DMS 273 (cell line): Measurements from ENCODE around the gene SLC6A13.
"Not testable (repeated sequence)": the region's sequence is repeated elsewhere in the genome, so short reads cannot be mapped to it uniquely, and the experiment has no call there.

ENCODE experiments used
- DNase-seq: peaks from one replicate; lab custom pipeline; 2025; ENCODE audit not compliant: unreplicated experiment; lab: John Stamatoyannopoulos, UW

SLC6A13 gene

DNA sequence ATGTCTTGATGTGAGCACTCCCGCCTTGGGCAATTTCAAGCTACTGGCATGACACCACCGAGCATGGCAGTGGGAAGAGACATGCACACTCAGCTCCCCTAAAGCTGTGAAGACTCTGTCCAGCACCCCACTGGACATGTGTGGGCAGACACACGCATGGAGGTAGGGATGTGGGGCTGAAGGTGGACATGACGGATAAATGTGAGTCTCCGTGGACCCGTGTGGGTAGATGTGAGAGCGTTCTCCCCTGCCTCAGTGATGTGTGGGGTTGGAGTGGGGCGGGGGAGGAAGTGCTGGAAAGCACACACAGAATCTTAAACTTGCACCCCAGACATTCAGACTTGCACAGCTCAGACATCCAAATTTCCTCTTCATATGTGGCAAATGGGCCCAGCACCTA, 61.3 kb downstream of the SLC6A13 start:
- no peak for DNase-seq

DNA sequence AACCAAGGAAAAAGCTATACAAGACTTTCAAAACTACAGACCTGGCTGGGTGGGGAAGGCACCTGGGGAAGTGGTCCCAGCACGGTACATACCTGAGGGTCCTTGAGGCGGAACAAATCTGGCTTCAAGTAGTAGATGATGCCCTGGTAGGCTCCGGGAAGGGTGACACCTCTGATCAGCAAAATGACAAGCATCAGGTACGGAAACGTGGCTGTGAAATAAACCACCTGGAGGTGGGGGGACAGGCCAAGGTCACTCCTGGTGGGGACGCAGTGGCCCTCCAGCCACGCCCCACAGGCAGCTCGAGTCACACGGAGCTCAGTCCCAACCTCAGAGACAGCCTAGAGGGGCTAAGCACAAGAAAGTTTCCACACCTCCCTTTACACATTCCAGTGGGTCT, 63.9 kb downstream of the SLC6A13 start:
- no peak for DNase-seq

DNA sequence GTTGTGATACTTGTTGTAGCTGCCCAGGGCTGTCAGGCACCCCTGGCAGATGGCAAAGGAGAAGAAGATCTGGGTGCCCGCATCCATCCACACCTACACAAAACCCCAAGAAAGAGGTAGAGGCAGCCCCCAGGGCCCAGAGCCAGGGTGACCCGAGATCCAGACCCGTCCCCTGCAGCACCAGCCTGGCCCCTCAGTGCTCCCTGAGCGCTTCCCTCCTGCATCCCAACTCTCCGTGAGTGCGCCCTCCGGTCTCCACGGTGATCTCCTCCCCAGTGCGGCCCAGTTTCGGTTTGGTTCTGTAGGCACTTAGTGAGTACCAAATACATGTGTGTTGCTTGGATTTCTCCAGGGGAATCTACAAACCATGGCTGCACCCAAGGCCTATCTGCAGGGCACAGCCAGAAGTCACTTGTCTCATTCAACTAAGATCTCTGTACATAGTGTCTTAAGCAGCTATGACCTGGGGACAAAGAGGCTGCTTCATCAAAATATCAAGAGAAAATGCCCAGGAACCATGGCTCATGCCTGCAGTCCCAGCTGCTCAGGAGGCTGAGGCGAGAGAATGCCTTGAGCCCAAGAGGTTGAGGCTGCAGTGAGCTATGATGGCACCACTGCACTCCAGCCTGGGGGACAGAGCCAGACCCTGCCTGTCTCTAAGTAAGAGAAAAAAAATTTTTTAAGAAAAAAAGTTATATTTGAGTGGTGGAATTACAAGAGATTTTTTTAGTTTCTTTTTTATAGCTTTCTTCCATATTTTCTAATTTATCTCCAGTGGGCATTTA, 64.5 kb downstream of the SLC6A13 start:
- DNase-seq: no peak

DNA sequence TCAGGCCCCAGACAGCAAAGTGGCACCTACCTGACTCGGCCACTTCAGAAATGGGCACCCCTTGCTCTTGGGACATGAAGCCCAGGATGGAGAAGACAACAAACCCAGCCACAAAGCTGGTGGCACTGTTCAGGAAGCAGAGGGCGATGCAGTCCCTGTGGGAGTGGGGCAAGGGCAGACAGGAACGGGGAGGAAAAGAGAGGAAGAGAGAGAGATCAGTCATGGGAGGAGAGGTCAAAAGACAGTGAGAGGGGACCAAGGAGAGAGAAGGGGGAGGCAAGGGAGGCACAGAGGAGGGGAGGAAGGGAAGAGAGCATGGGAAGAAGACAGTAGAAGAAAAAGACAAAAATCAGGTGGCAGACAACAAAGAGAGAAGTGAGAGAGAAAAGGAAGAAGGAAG, 65.3 kb downstream of the SLC6A13 start:
- no peak for DNase-seq

DNA sequence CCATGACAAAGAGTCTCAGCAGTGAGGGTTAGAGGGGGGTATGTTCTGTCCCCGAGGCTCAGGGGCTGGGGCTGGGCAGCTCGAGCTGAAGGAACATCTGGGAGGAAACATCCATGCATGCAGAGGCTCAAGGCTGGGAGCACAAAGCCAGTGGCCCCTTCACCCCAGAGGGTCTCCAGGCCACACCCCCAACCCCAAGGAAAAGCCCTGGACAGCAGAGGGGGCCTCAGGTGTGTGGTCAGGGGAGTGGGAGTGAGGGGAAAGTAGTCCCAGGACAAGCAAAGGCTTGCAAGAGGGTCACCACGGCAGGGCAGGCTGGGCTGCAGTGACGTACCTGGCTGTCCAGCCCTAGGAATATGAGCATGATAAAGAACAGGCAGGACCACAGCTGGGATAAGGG, 66.2 kb downstream of the SLC6A13 start:
- no peak for DNase-seq

DNA sequence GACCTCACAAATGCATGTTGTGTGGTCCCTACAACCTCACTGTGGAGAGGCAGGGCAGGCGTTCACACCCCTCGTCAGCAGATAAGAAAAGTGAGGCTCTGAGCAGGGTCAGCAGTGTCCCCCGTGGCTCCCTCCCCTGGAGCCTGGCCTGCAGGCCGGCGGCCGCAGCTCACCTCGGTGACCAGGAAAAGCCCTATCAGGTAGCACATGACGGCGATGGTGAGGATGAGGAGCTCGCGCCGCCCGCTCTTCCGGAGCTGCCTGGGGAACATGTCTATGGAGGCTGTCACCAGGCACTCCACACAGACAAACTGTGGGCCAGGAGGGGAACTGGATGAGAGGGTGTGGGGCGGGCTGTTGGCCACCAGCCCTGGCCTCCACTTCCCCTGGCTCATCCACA, 66.7 kb downstream of the SLC6A13 start:
- DNase-seq: no peak

DNA sequence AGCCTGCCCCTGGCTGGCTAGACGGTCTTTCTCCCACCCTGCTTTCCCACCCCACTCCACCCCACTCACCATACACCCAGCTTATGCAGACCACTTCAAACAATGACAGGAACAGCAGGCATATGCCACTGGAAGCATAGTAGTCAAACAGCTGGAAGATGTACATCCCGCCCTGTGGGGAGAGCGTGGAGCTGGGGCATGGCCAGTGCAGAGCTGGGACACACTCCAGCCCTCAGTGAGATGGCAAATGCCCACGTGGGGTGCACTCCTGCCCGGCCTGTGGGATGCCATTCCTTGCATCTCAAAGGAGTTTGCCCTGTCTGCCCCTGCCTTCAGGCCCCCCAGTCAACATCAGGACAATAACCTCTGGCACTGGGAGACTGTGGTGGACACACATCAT, 67.5 kb downstream of the SLC6A13 start:
- DNase-seq: no peak

DNA sequence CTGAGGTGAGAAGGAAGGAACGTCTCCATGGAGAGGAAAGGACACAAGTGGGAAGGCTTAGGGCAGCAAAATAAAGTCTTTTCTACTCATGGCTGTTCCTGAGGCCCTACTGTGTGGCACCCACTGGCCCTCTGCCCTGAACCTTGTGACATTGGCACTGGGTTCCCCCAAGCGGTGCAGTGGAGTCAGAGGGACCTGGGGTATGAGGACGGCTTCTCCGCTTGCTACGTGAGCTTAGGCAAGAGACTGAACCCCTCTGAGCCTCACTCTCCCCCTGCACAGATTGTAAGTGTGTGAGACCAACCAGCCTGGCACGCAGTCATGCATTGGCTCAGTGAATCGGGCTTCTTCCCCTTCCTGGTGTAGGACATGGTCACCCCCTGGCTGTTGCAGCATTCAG, 68.4 kb downstream of the SLC6A13 start:
- no peak for DNase-seq

DNA sequence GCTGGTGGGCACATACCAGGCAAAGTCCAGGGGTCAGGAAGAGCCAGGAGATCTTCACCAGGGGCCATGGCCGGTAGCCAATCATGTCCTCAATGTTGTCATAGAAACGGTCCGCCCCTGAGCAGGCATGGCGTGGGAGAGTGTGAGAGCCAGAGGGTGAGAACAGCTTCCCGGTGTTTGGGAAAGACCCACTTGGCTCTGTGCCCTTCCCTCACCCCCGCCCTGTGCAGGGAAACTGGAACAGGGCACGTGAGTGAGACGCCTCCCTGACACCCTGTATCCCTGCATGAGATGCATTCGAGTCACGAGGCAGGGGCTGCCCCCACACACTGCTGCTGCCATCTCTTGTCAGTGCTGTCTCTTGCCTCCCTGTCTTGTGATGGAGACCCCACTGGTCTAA, 69.4 kb downstream of the SLC6A13 start:
- peak; percentile 26 for DNase-seq

DNA sequence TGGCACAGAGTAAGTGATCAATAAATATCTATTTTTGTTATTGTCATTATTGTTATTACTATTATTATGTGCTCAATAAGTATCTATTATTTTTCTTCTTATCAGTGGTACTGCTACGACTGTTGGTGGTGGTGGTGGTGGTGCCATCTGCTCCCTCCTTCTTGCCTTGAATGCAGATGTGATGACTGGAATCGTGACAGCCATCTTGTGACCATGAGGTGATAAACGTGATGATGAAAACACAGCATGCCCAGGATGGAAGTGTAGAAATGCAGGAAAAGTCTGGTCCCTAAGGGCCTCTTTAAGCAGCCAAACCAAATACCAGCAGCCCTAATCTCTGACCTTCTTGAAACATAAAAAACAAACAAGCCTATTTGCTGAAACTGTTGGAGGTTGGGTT, 71.1 kb downstream of the SLC6A13 start:
- DNase-seq: no peak

DNA sequence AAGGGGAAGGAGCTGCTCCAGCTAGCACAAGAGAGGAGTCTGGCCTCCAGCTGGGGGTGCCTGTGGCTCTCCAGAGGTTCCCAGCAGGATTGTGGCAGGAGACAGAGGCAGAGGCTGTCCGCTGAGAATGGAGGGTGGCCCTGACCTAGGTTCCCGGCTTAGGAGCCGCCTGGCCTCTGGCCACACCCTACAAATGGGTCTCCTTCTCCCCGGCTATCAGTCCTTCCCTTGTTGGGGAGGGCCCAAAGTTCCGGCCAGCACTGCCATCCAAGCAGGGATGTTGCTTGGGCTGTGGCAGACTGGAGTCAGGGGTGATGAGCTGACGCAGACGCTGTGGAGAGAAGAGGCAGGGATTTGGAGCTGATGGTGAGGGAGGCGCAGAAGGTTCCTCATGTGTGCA, 71.8 kb downstream of the SLC6A13 start:
- no peak for DNase-seq

DNA sequence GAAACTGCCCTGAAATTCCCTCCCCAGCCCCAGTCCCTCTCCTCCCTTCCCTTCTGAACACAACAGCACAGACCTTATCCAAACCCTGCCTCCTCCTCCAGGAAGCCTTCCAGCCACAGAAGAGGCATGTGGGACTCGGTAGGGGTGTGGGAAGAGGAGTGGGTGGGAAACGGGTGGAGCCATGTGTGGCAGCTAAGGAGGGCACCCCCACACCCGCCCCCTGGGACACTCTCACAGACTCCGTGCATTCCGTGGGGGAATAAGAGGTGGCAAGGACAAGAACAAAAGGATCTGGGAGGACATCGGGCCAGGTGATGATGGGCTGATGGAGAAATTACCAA, 73.0 kb downstream of the SLC6A13 start:
- no peak for DNase-seq

DNA sequence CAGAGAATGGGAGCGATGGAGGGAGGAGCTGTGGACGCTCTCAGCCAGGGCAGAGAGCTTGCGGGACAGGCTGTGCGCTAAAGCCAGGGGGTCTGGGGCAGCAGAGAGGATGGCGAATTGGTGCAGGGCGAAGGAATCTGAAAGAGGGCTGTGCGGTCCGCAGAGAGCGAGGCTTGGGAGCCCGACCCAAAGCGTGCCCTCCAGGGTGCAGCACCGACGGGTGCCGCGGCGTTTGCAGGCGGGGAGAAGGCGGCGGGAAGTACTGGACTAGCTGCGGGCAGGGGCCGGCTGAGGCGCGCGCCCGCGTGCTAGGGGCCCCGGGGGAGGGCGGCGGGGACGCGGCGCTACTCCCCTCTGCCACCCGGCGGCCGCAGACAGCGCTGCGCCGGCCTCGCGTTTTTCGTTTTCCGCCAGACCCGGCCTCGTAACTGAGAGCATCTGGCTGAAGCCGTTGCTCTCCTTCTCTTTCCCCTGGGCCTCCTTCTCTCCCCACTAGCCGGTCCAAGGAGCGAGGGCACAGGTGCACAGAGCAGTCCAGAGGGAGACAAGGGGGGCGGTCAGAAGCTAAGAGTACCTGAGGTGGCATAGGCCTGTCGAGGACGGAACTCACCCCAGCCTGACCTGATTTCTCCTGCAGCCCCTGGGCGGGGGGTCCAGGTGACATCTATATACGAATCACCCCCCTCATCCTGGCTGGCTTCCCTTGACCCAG, 73.6 kb downstream of the SLC6A13 start:
- peak; percentile 87 for DNase-seq

DNA sequence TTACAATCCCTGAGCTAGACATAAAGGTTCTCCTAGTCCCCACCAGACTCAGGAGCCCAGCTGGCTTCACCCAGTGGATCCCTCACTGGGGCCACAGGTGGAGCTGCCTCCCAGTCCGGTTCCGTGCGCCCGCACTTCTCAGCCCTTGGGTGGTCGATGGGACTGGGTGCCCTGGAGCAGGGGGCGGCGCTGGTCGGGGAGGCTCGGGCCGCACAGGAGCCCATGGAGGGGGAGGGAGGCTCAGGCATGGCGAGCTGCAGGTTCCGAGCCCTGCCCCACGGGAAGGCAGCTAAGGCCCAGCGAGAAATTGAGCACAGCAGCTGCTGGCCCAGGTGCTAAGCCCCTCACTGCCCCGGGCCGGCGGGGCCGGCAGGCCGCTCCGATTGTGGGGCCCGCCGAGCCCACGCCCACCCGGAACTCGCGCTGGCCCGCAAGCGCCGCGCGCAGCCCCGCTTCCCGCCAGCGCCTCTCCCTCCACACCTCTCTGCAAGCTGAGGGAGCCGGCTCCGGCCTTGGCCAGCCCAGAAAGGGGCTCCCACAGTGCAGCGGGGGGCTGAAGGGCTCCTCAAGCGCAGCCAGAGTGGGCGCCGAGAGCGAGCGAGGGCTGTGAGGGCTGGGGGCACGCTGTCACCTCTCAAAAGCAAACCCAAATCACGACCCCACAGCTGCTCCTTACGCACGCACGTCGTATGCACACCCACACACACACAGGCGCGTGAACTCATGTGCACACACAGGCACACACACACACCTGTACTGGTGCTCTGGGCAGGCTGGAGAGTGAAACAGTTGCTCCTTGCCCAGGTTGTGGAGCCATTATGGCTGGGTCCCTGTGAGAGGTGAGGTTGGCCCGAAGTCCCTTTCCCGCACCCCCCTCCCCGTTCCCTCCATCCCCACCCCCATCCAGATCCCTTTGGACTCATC, 74.4 kb downstream of the SLC6A13 start:
- DNase-seq: not testable (repeated sequence)

DNA sequence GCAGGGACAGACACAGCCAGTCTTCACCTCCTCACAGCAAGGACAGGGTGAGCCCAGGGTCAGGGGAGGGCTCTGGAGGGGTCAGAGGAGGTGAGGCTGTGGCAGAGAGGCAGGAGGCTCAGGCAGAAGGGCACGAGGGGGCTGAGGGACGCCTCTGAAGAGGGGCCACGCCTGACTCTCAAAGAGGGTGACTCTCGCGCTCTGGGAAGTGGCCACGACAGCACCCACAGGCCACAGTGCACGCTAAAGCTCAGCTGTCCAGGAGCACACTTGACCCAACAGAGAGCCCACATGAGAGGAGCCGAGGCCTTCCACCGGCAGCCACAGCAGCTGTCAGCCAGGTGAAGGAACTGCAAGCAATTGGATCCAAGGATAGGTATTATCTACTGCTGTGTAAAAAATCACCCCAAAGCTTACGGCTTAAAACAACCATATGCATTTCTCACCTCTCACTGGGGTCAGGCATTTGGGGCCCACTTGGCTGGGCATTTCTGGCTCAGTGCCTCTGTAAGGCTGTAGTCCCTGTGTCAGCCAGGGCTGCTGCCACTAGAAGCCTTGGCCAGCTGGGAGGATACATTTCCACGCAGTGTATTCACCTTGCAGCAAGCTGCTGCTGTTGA, 76.5 kb downstream of the SLC6A13 start:
- no peak for DNase-seq

DNA sequence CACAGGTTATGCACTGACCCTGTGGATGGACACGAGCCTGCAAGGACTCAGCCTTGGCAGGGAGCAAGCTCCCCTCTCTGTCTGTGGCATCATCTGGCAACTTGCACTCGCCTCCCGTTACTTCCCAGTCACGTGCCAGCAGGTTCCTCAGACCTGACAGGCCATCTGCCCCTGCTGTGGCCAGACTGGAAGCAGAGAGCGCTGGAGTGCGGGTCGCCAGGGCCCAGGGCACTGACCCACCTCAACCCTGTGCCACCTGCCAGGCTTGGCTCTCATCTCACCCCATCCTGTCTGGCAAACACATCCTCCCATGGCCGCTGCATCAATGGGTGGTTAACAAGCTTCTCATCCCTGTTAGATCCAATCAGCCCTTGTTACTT, 77.1 kb downstream of the SLC6A13 start:
- peak; percentile 60 for DNase-seq

DNA sequence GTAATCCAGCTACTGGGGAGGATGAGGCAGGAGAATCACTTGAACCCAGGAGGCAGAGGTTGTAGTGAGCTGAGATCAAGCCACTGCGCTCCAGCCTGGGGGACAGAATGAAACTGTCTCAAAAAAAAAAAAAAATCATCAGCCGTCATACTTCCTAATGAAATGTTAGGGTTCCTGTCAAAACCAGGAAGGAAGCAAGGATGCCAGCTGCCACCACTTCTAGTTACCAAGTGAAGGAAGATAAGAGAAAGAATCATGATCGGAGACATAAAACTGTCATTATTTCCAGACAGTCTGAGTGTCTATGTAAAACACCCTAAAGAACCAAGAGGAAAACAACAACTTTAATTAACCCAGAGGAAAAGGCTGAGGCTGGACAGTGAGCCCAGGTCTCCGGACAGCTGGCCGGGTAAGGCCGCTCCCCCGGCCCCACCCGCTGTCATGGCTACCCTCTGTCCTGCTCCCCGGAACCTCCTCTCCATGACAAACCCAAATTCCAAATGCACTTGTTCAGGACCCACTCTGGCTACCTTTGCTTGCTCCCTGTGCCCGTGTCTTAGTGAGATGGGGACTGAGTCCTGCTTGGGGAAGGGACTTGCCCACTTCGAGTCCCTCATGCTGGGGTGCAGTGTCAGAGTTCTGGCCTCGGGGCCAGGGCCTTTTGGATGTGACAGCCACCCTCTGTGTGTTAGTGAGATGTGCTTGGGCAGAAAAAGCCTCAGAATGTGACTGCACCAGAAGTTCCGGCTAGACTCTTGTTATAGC, 77.6 kb downstream of the SLC6A13 start:
- DNase-seq: no peak

DNA sequence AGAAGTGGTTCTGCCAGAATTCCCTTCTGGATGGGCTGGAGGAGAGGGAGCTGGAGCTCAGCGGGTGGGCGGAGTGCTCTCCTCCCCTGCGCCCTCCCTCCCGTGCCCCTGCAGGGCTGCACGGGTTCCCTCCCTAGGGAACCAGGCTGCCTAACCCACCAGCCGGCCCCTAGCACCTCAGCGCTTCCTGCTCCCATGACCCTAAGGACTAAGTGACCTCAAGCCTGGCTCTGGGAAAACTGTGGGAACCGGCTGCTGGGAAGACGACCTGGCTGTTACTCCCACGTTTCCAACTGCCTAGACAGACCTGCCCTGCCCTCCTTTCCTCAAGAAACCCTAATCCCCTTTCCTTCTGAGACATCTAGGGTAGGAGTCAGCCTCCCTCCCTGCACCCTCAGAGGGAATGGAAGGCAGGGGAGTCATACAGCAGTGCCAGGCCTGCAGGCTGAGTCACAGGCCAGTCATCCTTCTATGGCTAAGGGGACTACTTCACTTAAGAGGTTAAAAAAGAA, 80.2 kb downstream of the SLC6A13 start:
- DNase-seq: no peak

DNA sequence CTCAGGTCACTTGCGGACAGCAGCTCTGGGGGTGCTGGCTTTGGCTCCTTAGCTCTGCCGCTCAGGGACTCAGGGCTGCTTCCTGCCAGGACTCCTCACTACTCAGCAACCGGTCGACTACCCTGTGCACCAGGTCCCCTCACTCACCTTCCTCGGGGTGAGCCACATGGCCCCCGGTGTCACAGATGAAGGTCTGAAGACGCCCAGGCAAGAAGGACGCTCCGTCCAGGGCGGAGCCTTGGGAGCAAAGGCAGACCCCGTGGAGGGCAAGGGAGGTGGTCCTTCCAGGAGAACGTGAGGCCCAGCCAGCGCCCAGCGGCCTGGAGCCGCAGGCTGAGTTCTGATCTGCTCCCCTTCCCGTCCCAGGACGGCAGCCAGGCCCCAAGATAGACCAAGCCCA, 80.7 kb downstream of the SLC6A13 start:
- no peak for DNase-seq

DNA sequence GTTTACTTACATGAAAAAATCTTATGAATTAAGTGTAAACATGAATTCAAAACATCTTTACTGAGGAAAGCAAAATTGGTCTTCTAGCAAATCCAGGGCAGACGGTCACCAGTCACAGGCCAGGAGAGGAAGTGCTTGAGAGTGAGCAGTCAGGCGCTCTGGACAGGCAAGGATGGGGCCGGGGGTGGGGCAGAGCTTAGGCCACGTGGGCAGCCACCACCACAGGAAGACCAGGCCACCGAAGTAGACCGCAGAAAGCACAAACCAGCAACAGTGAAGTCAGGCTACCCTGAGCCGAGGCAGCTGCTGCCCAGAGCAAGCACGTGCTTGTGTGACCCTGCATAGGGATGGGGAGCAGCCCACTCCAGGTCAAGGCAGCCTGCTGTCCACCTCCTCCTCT, 82.2 kb downstream of the SLC6A13 start:
- DNase-seq: no peak
